Natural killer cell (primary cell): ENCODE measurements around the gene HOXD11. TPM values are rescaled to one million over a fixed set of nuclear protein-coding genes. Genes with fewer than 3 reads are reported as not detected.

ENCODE experiments used
- ATAC-seq, 3 donors: fragments of 150-1000 bp in 2 of 3; fragments of 200-7000 bp in 1 of 3; cut with Tn5 transposase; 1 replicate in 1 of 3; 2 replicates in 2 of 3; pipeline ENCODE4 v1.10.0; 2021; ENCODE audit warnings: mild to moderate bottlenecking in 2 of 3, moderate library complexity in 2 of 3
- DNase-seq, 2 donors: peaks; one replicate each; pipeline versions ENCODE4 v3.0.0 to v3.0.0-alpha.2; 2013 to 2021; ENCODE audit warnings: mixed read lengths in 1 of 2
- H3K27ac ChIP-seq: one replicate; pipeline ENCODE4 v1.5.1; 2013; ENCODE audit warnings: mild to moderate bottlenecking, low read length
- H3K27me3 ChIP-seq: one replicate; pipeline ENCODE4 v1.6.1; 2013; ENCODE audit warnings: low read length; ENCODE audit not compliant: control insufficient read depth, insufficient read depth
- H3K36me3 ChIP-seq: one replicate; pipeline ENCODE4 v1.6.1; 2013; ENCODE audit warnings: low read length; ENCODE audit not compliant: control insufficient read depth, insufficient read depth
- H3K4me1 ChIP-seq: one replicate; pipeline ENCODE4 v1.6.1; 2013; ENCODE audit warnings: low read length; ENCODE audit not compliant: control insufficient read depth, insufficient read depth
- H3K4me3 ChIP-seq: one replicate; pipeline ENCODE4 v1.5.1; 2013; ENCODE audit warnings: low read length
- H3K9me3 ChIP-seq: one replicate; pipeline ENCODE4 v1.6.1; 2013; ENCODE audit warnings: low read length; ENCODE audit not compliant: control insufficient read depth, insufficient read depth
- H3K27ac Mint-ChIP-seq, 2 donors: one replicate each; pipeline ENCODE4 v1.8.0; 2022; ENCODE audit warnings: mild to moderate bottlenecking in 2 of 2, mixed read lengths in 2 of 2, moderate library complexity in 1 of 2
- H3K27me3 Mint-ChIP-seq, 2 donors: one replicate each; pipeline ENCODE4 v1.8.0; 2022; ENCODE audit warnings: low read depth in 2 of 2, mixed read lengths in 2 of 2
- H3K36me3 Mint-ChIP-seq: one replicate; pipeline ENCODE4 v1.8.0; 2022; ENCODE audit warnings: mixed read lengths
- H3K4me1 Mint-ChIP-seq, 2 donors: one replicate each; pipeline ENCODE4 v1.8.0; 2022; ENCODE audit warnings: mixed read lengths in 2 of 2
- H3K4me3 Mint-ChIP-seq: one replicate; pipeline ENCODE4 v1.8.0; 2022; ENCODE audit warnings: mild to moderate bottlenecking, moderate library complexity, mixed read lengths
- H3K9me3 Mint-ChIP-seq, 2 donors: one replicate each; pipeline ENCODE4 v1.8.0; 2022; ENCODE audit warnings: mixed read lengths in 2 of 2
- WGBS: methylation state at CpG from one replicate; pipeline ENCODE4 v1.1.7; 2013; ENCODE audit warnings: missing lambda C conversion rate; ENCODE audit not compliant: insufficient coverage; 5-methylcytosine and 5-hydroxymethylcytosine counted together
- intact Hi-C: fragments of 100-400 bp; cut with micrococcal nuclease; formaldehyde crosslinking; loops from one replicate; pipeline ENCODE4 v1.14.2; 2022
- total RNA-seq, 4 donors: library from RNA; stranded (reverse); fragments of 120-200 nt in 1 of 4; gene quantifications; one replicate each; pipeline versions ENCODE4 v1.2.3 to v1.2.4, GENCODE V29; 2013 to 2022
- TF ChIP-seq, protein P1 (sequence below): fragments of 200-600 bp; IDR thresholded peaks from one replicate; pipeline ENCODE4 v1.8.0; 2022; ENCODE audit warnings: antibody characterized with exemption

HOXD11 gene
- total RNA-seq, 3 donors from 2014 or later (not counting 1 experiment from before 2014, with no cell fraction given), result not detected

DNA sequence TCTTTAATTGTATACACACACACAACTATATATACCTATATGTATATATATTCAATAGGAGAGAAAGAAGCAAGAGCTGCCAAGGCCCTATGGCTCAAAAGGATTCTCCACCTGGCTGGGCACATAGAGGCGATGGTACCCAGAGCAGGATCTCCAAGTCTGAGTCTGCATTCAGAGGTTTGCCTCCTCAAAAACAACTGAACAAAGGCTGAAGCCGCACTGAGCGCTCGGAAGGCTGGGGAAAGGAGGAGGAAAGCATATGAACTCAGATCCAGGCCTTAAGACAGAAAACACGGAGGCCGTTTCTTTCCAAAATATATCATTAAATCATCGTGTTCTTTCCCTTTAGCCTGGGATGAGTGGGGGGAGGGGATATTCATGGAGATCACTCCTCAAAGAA lies 3.9 kb upstream of the HOXD11 start:
- H3K27ac Mint-ChIP-seq, result no peak overlapping the region
- ATAC-seq, result no peak
- DNase-seq, result no peak
- no peaks in the 10 kb centered on the region for H3K36me3 Mint-ChIP-seq
- no peak overlapping the region for H3K4me3 Mint-ChIP-seq
- Histone ChIP-seq H3K4me1 (peaks cover 3% of the 10 kb centered on the region), H3K9me3 (peaks cover 4% of the 10 kb centered on the region), H3K4me3 (no peak overlapping the region), H3K27ac (no peak overlapping the region), H3K36me3 (no peaks in the 10 kb centered on the region), H3K27me3 (peaks cover 78% of the 10 kb centered on the region)
- TF ChIP-seq, protein P1, sequence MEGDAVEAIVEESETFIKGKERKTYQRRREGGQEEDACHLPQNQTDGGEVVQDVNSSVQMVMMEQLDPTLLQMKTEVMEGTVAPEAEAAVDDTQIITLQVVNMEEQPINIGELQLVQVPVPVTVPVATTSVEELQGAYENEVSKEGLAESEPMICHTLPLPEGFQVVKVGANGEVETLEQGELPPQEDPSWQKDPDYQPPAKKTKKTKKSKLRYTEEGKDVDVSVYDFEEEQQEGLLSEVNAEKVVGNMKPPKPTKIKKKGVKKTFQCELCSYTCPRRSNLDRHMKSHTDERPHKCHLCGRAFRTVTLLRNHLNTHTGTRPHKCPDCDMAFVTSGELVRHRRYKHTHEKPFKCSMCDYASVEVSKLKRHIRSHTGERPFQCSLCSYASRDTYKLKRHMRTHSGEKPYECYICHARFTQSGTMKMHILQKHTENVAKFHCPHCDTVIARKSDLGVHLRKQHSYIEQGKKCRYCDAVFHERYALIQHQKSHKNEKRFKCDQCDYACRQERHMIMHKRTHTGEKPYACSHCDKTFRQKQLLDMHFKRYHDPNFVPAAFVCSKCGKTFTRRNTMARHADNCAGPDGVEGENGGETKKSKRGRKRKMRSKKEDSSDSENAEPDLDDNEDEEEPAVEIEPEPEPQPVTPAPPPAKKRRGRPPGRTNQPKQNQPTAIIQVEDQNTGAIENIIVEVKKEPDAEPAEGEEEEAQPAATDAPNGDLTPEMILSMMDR, result no peak
- 27% methylated on average over 4 of the region's 7 CpGs for WGBS
- H3K27me3 Mint-ChIP-seq, result peaks cover 65 to 75% of the 10 kb centered on the region in 2 donors
- intact Hi-C loops, result no loop called here
- peaks cover 0 to 22% of the 10 kb centered on the region in 2 donors for H3K4me1 Mint-ChIP-seq
- H3K9me3 Mint-ChIP-seq, result no peaks in the 10 kb centered on the region

GRCh38 chr2:176103742-176104315 lies 3.3 kb upstream of the HOXD11 start:
- no peaks in the 10 kb centered on the region for H3K36me3 Mint-ChIP-seq
- no peaks in the 10 kb centered on the region for H3K36me3 ChIP-seq
- 9% methylated on average over 10 of the region's 17 CpGs for WGBS
- no peak overlapping the region for H3K27ac ChIP-seq
- DNase-seq (no peak), ATAC-seq (no peak)
- peaks cover 68 to 73% of the 10 kb centered on the region in 2 donors for H3K27me3 Mint-ChIP-seq
- H3K4me1 ChIP-seq, result peaks cover 3% of the 10 kb centered on the region
- H3K27ac Mint-ChIP-seq, result no peak overlapping the region
- H3K4me3 ChIP-seq, result no peak overlapping the region
- intact Hi-C loops, result no loop called here
- peaks cover 4% of the 10 kb centered on the region for H3K9me3 ChIP-seq
- no peak overlapping the region for H3K4me3 Mint-ChIP-seq
- H3K9me3 Mint-ChIP-seq, result no peaks in the 10 kb centered on the region
- peaks cover 0 to 25% of the 10 kb centered on the region in 2 donors for H3K4me1 Mint-ChIP-seq
- TF ChIP-seq, protein P1, result no peak
- peaks cover 73% of the 10 kb centered on the region for H3K27me3 ChIP-seq

DNA sequence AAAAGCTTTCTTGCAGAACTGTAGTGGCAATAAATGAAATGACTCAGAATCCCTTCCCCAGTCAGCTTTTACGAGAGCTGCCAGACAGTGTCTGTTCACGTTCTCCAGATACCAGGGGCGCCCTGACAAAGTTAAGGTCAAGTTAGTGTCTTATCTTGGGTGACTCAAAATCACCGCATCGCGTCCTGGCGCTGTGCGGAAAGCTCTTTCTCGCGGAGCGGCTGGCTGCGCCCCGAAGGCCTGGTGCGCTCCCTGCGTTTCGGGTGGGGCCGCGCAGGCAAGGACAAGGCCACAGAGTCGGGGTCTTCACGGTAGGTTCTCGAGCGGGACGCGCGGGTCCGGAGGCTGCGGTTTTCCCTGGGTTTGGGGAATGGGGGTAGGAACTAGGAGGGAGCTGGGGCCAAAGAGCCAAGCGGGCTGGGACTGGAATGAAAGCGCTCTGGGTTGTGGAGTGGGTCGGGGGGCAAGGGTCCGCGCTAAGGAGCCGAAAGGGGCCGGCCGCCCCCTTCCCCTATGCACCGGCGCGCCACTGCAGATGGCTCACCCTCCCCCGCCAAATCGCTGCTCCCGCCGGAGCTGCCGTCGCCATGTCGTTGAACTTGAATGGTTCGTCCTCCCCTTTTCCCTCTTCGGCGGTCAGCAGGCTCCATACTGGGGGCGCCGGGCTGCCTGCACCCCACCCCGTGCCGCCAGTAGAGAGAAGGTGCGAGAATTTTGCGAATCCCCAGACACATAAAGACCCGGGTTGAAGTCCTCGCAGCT lies 2.6 kb upstream of the HOXD11 start:
- Mint-ChIP-seq H3K27me3 (peaks cover 75 to 77% of the 10 kb centered on the region in 2 donors), H3K4me1 (peaks cover 0 to 27% of the 10 kb centered on the region in 2 donors), H3K36me3 (peaks cover 5% of the 10 kb centered on the region), H3K27ac (no peak overlapping the region), H3K9me3 (no peaks in the 10 kb centered on the region), H3K4me3 (no peak overlapping the region)
- H3K4me3 ChIP-seq, result no peak overlapping the region
- no peak overlapping the region for H3K27ac ChIP-seq
- H3K9me3 ChIP-seq, result peaks cover 4% of the 10 kb centered on the region
- H3K27me3 ChIP-seq, result peaks cover 73% of the 10 kb centered on the region
- 9% methylated on average over 56 of the region's 56 CpGs for WGBS
- no peaks in the 10 kb centered on the region for H3K36me3 ChIP-seq
- ATAC-seq (no peak), DNase-seq (peak in 1 of 2 donors; percentile 10)
- intact Hi-C loops, result no loop called here
- TF ChIP-seq, protein P1, result no peak
- peaks cover 3% of the 10 kb centered on the region for H3K4me1 ChIP-seq
